K562 (cell line): ENCODE measurements around the gene ATAD2B. TPM values are rescaled to one million over a fixed set of nuclear protein-coding genes. Genes with fewer than 3 reads are reported as not detected.

Experiments used
- ATAC-seq: fragments of 200-7000 bp; cut with Tn5 transposase; 3 replicates; pipeline ENCODE4 v1.9.1; 2020; ENCODE audit warnings: moderate library complexity
- BruUV-seq: library from RNA; stranded (reverse); fragments of 400-500 nt; replicated peaks from 2 replicates; lab custom pipeline; 2021; lab: Mats Ljungman, UMichigan
- CTCF ChIA-PET: fragments of 300-600 bp; formaldehyde crosslinking; extraction: SDS; loops from one replicate; lab custom pipeline; 2021; ENCODE audit warnings: low intra/inter-chr PET ratio; lab: Yijun Ruan, JAX
- POLR2A ChIA-PET: fragments of 300-600, 350-650 bp; sonication (Branson Sonifier 250); formaldehyde crosslinking; extraction: SDS; loops from one replicate; lab custom pipeline; 2021; ENCODE audit warnings: antibody characterized with exemption, inconsistent platforms; lab: Yijun Ruan, JAX
- DNase-seq, 4 experiments: peaks; one replicate each; pipeline versions ENCODE4 v3.0.0 to v3.0.0-alpha.2; 2011 to 2018; ENCODE audit warnings: low spot score in 3 of 4, mixed read lengths in 3 of 4; ENCODE audit errors: extremely low read depth in 1 of 4
- FAIRE-seq: peaks from 2 replicates; lab custom pipeline; 2011; peaks lifted over from hg19 to GRCh38; lab: Jason Lieb, UNC
- H2AFZ ChIP-seq: 2 replicates; pipeline ENCODE4 v1.6.0; 2011; ENCODE audit warnings: low read depth, low read length, control low read depth, inconsistent platforms
- H3K27ac ChIP-seq: fragments of 200-600 bp; 3 replicates; pipeline ENCODE4 v1.8.0; 2011; ENCODE audit warnings: low read depth, mild to moderate bottlenecking, control low read depth, inconsistent platforms, low read length, moderate library complexity, mixed read lengths; ENCODE audit errors: extremely low read depth
- H3K27me3 ChIP-seq, 2 experiments: fragments of 300-600 bp in 1 of 2; 2 replicates in 1 of 2; 3 replicates in 1 of 2; pipeline versions ENCODE4 v1.6.0 to v1.8.0; 2011; ENCODE audit warnings: inconsistent platforms in 2 of 2, low read length in 2 of 2, mild to moderate bottlenecking in 1 of 2, mixed read lengths in 1 of 2, moderate library complexity in 1 of 2; ENCODE audit not compliant: control insufficient read depth in 2 of 2, insufficient read depth in 2 of 2
- H3K36me3 ChIP-seq: fragments of 300-600 bp; 3 replicates; pipeline ENCODE4 v1.8.0; 2011; ENCODE audit warnings: mild to moderate bottlenecking, low read length, inconsistent platforms; ENCODE audit not compliant: control insufficient read depth, insufficient read depth
- H3K4me1 ChIP-seq, 2 experiments: fragments of 200-600 bp in 1 of 2; replicated peaks in 1 of 2; 2 replicates in 1 of 2; 3 replicates in 1 of 2; pipeline versions ENCODE4 v1.5.1 to v1.8.0; 2011; ENCODE audit warnings: inconsistent platforms in 2 of 2, low read length in 2 of 2, mild to moderate bottlenecking in 1 of 2, mixed read lengths in 1 of 2, moderate library complexity in 1 of 2; ENCODE audit not compliant: control insufficient read depth in 2 of 2, insufficient read depth in 2 of 2
- H3K4me2 ChIP-seq: 2 replicates; pipeline ENCODE4 v1.6.1; 2011; ENCODE audit warnings: low read length, control low read depth, inconsistent platforms, mixed read lengths; ENCODE audit not compliant: insufficient read depth
- H3K4me3 ChIP-seq: fragments of 200-600 bp; sonication (generic), shearing (Covaris generic); 2 replicates; pipeline ENCODE4 v1.5.1; 2016; ENCODE audit warnings: control low read depth, inconsistent platforms
- H3K79me2 ChIP-seq: fragments of 200-600 bp; 3 replicates; pipeline ENCODE4 v1.8.0; 2011; ENCODE audit warnings: low read length, inconsistent platforms; ENCODE audit not compliant: control insufficient read depth, insufficient read depth
- H3K9ac ChIP-seq, 2 experiments: 2 replicates each; pipeline versions ENCODE4 v1.6.0 to v1.6.1; 2011; ENCODE audit warnings: low read depth in 2 of 2, low read length in 2 of 2, control low read depth in 1 of 2, inconsistent platforms in 1 of 2, mild to moderate bottlenecking in 1 of 2, mixed read lengths in 1 of 2; ENCODE audit not compliant: insufficient read depth in 1 of 2
- H3K9me1 ChIP-seq: one replicate; pipeline ENCODE4 v1.6.0; 2011; ENCODE audit warnings: inconsistent platforms, mild to moderate bottlenecking, low read length, moderate library complexity; ENCODE audit not compliant: control insufficient read depth, insufficient read depth
- H3K9me3 ChIP-seq: replicated peaks from 2 replicates; pipeline ENCODE4 v1.5.1; 2011; ENCODE audit warnings: low read depth, low read length, inconsistent platforms; ENCODE audit not compliant: control insufficient read depth, insufficient read depth
- H4K20me1 ChIP-seq: replicated peaks from 2 replicates; pipeline ENCODE4 v1.6.1; 2011; ENCODE audit warnings: low read length, inconsistent platforms, mixed read lengths; ENCODE audit not compliant: control insufficient read depth, insufficient read depth
- DDX20 ChIP-seq: fragments of 450-650 bp; IDR thresholded peaks from 2 replicates; pipeline ENCODE4 v1.6.1; 2016; ENCODE audit warnings: missing genetic modification characterization, low read depth, mild to moderate bottlenecking, missing compliant biosample characterization, moderate library complexity
- EGR1 ChIP-seq: fragments of 450-650 bp; conservative IDR thresholded peaks from 2 replicates; pipeline ENCODE4 v1.6.1; 2017; ENCODE audit warnings: mild to moderate bottlenecking
- FOXO4 ChIP-seq: fragments of 450-650 bp; formaldehyde crosslinking; IDR thresholded peaks from 2 replicates; pipeline ENCODE4 v1.4.0; 2020; ENCODE audit warnings: mild to moderate bottlenecking, moderate library complexity
- FOXP1 ChIP-seq: sonication (generic); formaldehyde crosslinking; IDR thresholded peaks from 2 replicates; pipeline ENCODE4 v1.8.0; 2022; ENCODE audit warnings: mild to moderate bottlenecking, missing genetic modification reagents
- HINFP ChIP-seq: fragments of 450-650 bp; conservative IDR thresholded peaks from 2 replicates; pipeline ENCODE4 v1.6.1; 2016; ENCODE audit warnings: missing genetic modification characterization, low read depth, mild to moderate bottlenecking, control low read depth, missing compliant biosample characterization
- MNT ChIP-seq, 2 experiments: fragments of 450-650 bp; conservative IDR thresholded peaks; 2 replicates each; pipeline ENCODE4 v1.6.1; 2017; ENCODE audit warnings: mild to moderate bottlenecking in 2 of 2, moderate library complexity in 2 of 2
- NFYB ChIP-seq: IDR thresholded peaks from 2 replicates; pipeline ENCODE4 v1.6.1; 2011; ENCODE audit warnings: mild to moderate bottlenecking, moderate library complexity; ENCODE audit not compliant: insufficient read length; ENCODE audit errors: extremely low read depth
- PHF8 ChIP-seq: fragments of 200-600 bp; sonication (generic); IDR thresholded peaks from 2 replicates; pipeline ENCODE4 v1.6.1; 2012; ENCODE audit warnings: mixed run types, mild to moderate bottlenecking, inconsistent platforms, low read length, moderate library complexity, borderline replicate concordance
- PREB ChIP-seq: sonication (generic); formaldehyde crosslinking; IDR thresholded peaks from 2 replicates; pipeline ENCODE4 v1.8.1; 2023; ENCODE audit warnings: mild to moderate bottlenecking, missing genetic modification reagents
- ZNF507 ChIP-seq: conservative IDR thresholded peaks from 2 replicates; pipeline ENCODE4 v1.6.1; 2017; ENCODE audit warnings: missing genetic modification characterization, missing compliant biosample characterization
- WGBS: fragments of 100-300 bp; shearing (Covaris generic); methylation state at CpG from one replicate; pipeline ENCODE4 v1.1.6; 2016; ENCODE audit warnings: low coverage, mixed read lengths; ENCODE audit not compliant: insufficient coverage; ENCODE audit errors: missing lambda C conversion rate; 5-methylcytosine and 5-hydroxymethylcytosine counted together
- in situ Hi-C: fragments of 300-500 bp; cut with MboI; formaldehyde crosslinking; loops from 4 replicates; pipeline ENCODE4 v1.15.0; 2018; ENCODE audit warnings: inconsistent platforms, mixed read lengths
- intact Hi-C: fragments of 100-400 bp; cut with micrococcal nuclease; formaldehyde crosslinking; loops from 2 replicates; pipeline ENCODE4 v1.14.2; 2022
- polyA plus RNA-seq, 8 experiments: library from polyadenylated mRNA; depleted of rRNA in 4 of 8; stranded (reverse) in 5 of 8; unstranded in 3 of 8; fragments of >200 nt; fragmentation: Nextera tagmentation in 2 of 8; fragmentation: Illumina TruSeq in 1 of 8; extraction: Ambion mirVana in 2 of 8; extraction: Trizol in 1 of 8; gene quantifications; 2 replicates each; pipeline versions ENCODE4 v1.2.1 to v1.2.3, GENCODE V29; 2011 to 2014; ENCODE audit warnings: inconsistent platforms in 1 of 8, missing spikeins in 1 of 8
- total RNA-seq, 7 experiments: library from RNA; depleted of rRNA in 6 of 7; stranded (reverse); fragments of >200 nt in 6 of 7; fragmentation: Illumina TruSeq in 2 of 7; extraction: Trizol in 2 of 7; gene quantifications; 2 replicates each; pipeline versions ENCODE4 v1.2.1 to v1.2.3, GENCODE V29; 2011 to 2021; ENCODE audit warnings: low replicate concordance in 1 of 7

The ATAD2B gene
- total and polyA plus RNA-seq, 9 of the 15 experiments (the other 6 are each of a cell fraction or from before 2014, with no cell fraction given), result 3.2 to 21.6 (median 11.4) TPM

GRCh38 chr2:23718931-23719700 lies 207.8 kb downstream of the ATAD2B start:
- BruUV-seq, result no TSS peak
- Histone ChIP-seq H3K9me3 (peaks cover 2% of the 10 kb centered on the region; the same call in 1 of the 2 replicates), H3K9ac (no peak overlapping the region), H3K27me3 (no peaks in the 10 kb centered on the region), H3K4me2 (no peak overlapping the region), H3K4me1 (no peaks in the 10 kb centered on the region), H3K36me3 (no peaks in the 10 kb centered on the region), H3K4me3 (no peak overlapping the region), H3K79me2 (no peaks in the 10 kb centered on the region), H2AFZ (no peak overlapping the region), H3K27ac (no peak overlapping the region), H4K20me1 (no peaks in the 10 kb centered on the region), H3K9me1 (no peaks in the 10 kb centered on the region)
- ChIA-PET POLR2A (interaction anchor here (0.6 to 0.7 kb wide), 2 partner anchors 205 to 328 kb away, joined by 3 to 4 read pairs; no protein-coding TSS in a partner anchor), CTCF (no interaction called here)
- intact Hi-C loops, result no loop called here
- no peak for ATAC-seq
- in situ Hi-C loops, result no loop called here
- DNase-seq, result no peak
- no peak for FAIRE-seq
- WGBS, result 34% methylated on average over 4 of the region's 4 CpGs
- TF ChIP-seq DDX20 (tag), result no peak
- TF ChIP-seq MNT (conservative IDR thresholded peaks at IDR 0.05), result no peak
- TF ChIP-seq FOXO4 (CRISPR knock-in tag), result no peak
- TF ChIP-seq HINFP (tag), result no peak
- no peak for TF ChIP-seq FOXP1 (CRISPR knock-in tag)
- TF ChIP-seq EGR1, result no peak
- no peak for TF ChIP-seq PHF8
- no peak for TF ChIP-seq PREB (CRISPR knock-in tag)
- TF ChIP-seq ZNF507 (tag), result no peak
- TF ChIP-seq NFYB, result no peak
